GM12892 (cell line): Measurements from ENCODE around the gene MXI1.

Source experiments
- POLR2A ChIP-seq: IDR thresholded peaks from 2 replicates; pipeline ENCODE4 v1.6.1; 2011; ENCODE audit warnings: low read depth, low read length, control low read depth
- POLR2AphosphoS5 ChIP-seq: IDR thresholded peaks from 2 replicates; pipeline ENCODE4 v1.6.1; 2011; ENCODE audit warnings: low read depth, low read length, control low read depth
- TAF1 ChIP-seq: IDR thresholded peaks from 2 replicates; pipeline ENCODE4 v1.6.1; 2011; ENCODE audit warnings: low read depth, mild to moderate bottlenecking, control low read depth, low read length, borderline replicate concordance

GRCh38 chr10:110285501-110285900 lies 78.1 kb downstream of the MXI1 start:
- TF ChIP-seq POLR2AphosphoS5 (no peak), POLR2A (no peak), TAF1 (no peak)
